Astrocyte (in vitro differentiated cells and primary cell): Measurements from ENCODE around the gene KCNQ1OT1. TPM values are rescaled to one million over a fixed set of nuclear protein-coding genes. Genes with fewer than 3 reads are reported as not detected.

Experiments
- DNase-seq: peaks from one replicate; pipeline ENCODE4 v3.0.0-alpha.2; 2010; ENCODE audit warnings: low read depth
- FAIRE-seq: peaks from 2 replicates; lab custom pipeline; 2011; peaks lifted over from hg19 to GRCh38; lab: Jason Lieb, UNC
- H2AFZ ChIP-seq: 2 replicates; pipeline ENCODE4 v1.6.0; 2012; ENCODE audit warnings: low read depth, low read length, inconsistent platforms
- H3K27ac ChIP-seq: 2 replicates; pipeline ENCODE4 v1.5.1; 2011; ENCODE audit warnings: low read depth, low read length, inconsistent platforms
- H3K27me3 ChIP-seq: 2 replicates; pipeline ENCODE4 v1.6.0; 2011; ENCODE audit warnings: low read length, inconsistent platforms; ENCODE audit not compliant: insufficient read depth
- H3K36me3 ChIP-seq: 2 replicates; pipeline ENCODE4 v1.5.1; 2011; ENCODE audit warnings: low read length, inconsistent platforms; ENCODE audit not compliant: insufficient read depth
- H3K4me1 ChIP-seq: 2 replicates; pipeline ENCODE4 v1.5.1; 2011; ENCODE audit warnings: low read length, inconsistent platforms; ENCODE audit not compliant: insufficient read depth
- H3K4me2 ChIP-seq: 2 replicates; pipeline ENCODE4 v1.6.0; 2012; ENCODE audit warnings: low read length, inconsistent platforms
- H3K4me3 ChIP-seq: 2 replicates; pipeline ENCODE4 v1.5.1; 2011; ENCODE audit warnings: low read depth, mild to moderate bottlenecking, low read length, inconsistent platforms; ENCODE audit not compliant: insufficient read depth
- H3K79me2 ChIP-seq: 2 replicates; pipeline ENCODE4 v1.6.0; 2012; ENCODE audit warnings: mild to moderate bottlenecking, low read length, inconsistent platforms; ENCODE audit not compliant: insufficient read depth
- H3K9ac ChIP-seq: 2 replicates; pipeline ENCODE4 v1.6.0; 2012; ENCODE audit warnings: mild to moderate bottlenecking, low read length, inconsistent platforms
- H3K9me3 ChIP-seq: 2 replicates; pipeline ENCODE4 v1.5.1; 2012; ENCODE audit warnings: low read depth, mild to moderate bottlenecking, low read length, inconsistent platforms; ENCODE audit not compliant: insufficient read depth
- H4K20me1 ChIP-seq: 2 replicates; pipeline ENCODE4 v1.6.0; 2012; ENCODE audit warnings: low read length, inconsistent platforms; ENCODE audit not compliant: insufficient read depth
- H3K27ac Mint-ChIP-seq: one replicate; pipeline ENCODE4 v1.8.0; 2021; ENCODE audit warnings: mild to moderate bottlenecking, mixed read lengths; ENCODE audit not compliant: unreplicated experiment
- H3K27me3 Mint-ChIP-seq: one replicate; pipeline ENCODE4 v1.8.0; 2021; ENCODE audit warnings: low read depth, mixed read lengths; ENCODE audit not compliant: unreplicated experiment
- H3K36me3 Mint-ChIP-seq: one replicate; pipeline ENCODE4 v1.8.0; 2021; ENCODE audit warnings: low read depth, mixed read lengths; ENCODE audit not compliant: unreplicated experiment
- H3K4me1 Mint-ChIP-seq: one replicate; pipeline ENCODE4 v1.8.0; 2021; ENCODE audit warnings: low read depth, mixed read lengths; ENCODE audit not compliant: unreplicated experiment
- H3K4me3 Mint-ChIP-seq: one replicate; pipeline ENCODE4 v1.8.0; 2021; ENCODE audit warnings: mild to moderate bottlenecking, moderate library complexity, mixed read lengths; ENCODE audit not compliant: unreplicated experiment
- H3K9me3 Mint-ChIP-seq: one replicate; pipeline ENCODE4 v1.8.0; 2021; ENCODE audit warnings: mild to moderate bottlenecking, mixed read lengths; ENCODE audit not compliant: unreplicated experiment
- CTCF ChIP-seq: IDR thresholded peaks from 2 replicates; pipeline ENCODE4 v1.5.1; 2011; ENCODE audit warnings: low read depth, mild to moderate bottlenecking, inconsistent platforms, low read length, moderate library complexity; ENCODE audit not compliant: insufficient read depth
- EZH2 ChIP-seq: IDR thresholded peaks from 2 replicates; pipeline ENCODE4 v1.6.1; 2012; ENCODE audit warnings: mild to moderate bottlenecking, low read length, inconsistent platforms; ENCODE audit not compliant: insufficient read depth
- total RNA-seq: library from RNA; stranded (reverse); gene quantifications from 2 replicates; pipeline ENCODE4 v1.2.1, GENCODE V29; 2021

KCNQ1OT1 gene
- total RNA-seq, 1 donor from 2014 or later, result 2.5 TPM

DNA sequence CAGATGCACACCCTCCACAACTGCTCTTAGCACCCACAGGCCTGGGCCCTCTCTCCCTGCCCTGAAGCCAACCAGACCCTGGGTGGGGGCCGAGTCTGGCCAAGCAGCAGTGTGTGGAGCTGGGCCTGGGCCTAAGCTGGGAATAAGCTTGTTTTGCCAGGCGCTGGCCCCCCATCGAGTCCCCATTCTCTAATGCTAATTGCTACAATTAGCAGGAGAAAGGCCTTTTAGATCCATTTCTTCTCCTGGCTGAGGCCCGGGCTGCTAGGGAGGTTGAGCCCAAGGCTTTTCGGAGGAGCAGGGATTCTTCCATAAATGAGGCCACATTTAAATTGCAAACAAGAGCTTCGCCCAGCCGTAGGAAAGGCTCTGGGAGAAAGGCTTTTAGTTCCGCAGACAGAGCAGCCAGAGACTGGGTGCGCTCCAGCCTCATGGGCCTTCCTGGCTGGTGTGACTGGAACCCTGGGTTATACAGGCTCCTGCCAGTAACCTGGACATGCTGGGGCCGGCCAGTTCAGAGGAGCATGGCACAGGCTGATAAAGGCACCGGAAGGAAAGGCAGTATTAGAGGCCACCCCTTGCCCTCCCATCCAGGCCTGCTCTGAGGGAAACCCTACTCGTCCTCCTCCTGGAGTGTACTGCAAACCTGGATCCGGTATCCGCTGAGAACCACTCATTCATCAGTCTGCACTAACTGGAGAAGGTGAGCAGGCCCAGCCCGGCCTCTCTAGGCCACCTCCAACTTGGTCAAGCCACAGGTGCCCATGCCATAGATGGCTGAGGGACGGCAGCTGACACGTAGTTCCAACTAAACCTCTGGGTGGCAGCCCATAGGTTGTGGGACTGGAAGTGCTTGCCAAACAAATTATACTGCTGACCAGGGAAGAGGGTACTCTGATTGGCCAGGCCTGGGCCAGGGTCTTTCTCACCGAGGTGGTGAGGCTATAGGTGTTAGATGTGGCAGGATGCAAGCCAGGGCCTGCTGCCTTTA, 6.2 kb downstream of the KCNQ1OT1 start:
- Mint-ChIP-seq H3K27ac (peak overlapping the region; percentile 47), H3K9me3 (no peaks in the 10 kb centered on the region), H3K36me3 (peaks cover 9% of the 10 kb centered on the region), H3K4me3 (no peak overlapping the region), H3K27me3 (peaks cover 16% of the 10 kb centered on the region), H3K4me1 (peaks cover 36% of the 10 kb centered on the region)
- no peak for TF ChIP-seq CTCF
- no peak for TF ChIP-seq EZH2
- Histone ChIP-seq H3K9me3 (no peaks in the 10 kb centered on the region), H3K27me3 (no peaks in the 10 kb centered on the region), H3K36me3 (no peaks in the 10 kb centered on the region), H3K27ac (no peak overlapping the region), H3K9ac (no peak overlapping the region), H2AFZ (no peak overlapping the region), H3K79me2 (peaks cover 100% of the 10 kb centered on the region), H3K4me3 (no peak overlapping the region), H3K4me2 (no peak overlapping the region), H3K4me1 (peaks cover 4% of the 10 kb centered on the region), H4K20me1 (peaks cover 100% of the 10 kb centered on the region)
- FAIRE-seq (no peak), DNase-seq (no peak)

- peaks cover 15% of the 10 kb centered on the region for H3K27me3 Mint-ChIP-seq
- no peak overlapping the region for H2AFZ ChIP-seq
- no peak overlapping the region for H3K27ac Mint-ChIP-seq
- no peaks in the 10 kb centered on the region for H3K9me3 ChIP-seq
- peaks cover 37% of the 10 kb centered on the region for H3K4me1 Mint-ChIP-seq
- no peaks in the 10 kb centered on the region for H3K27me3 ChIP-seq
- H3K9ac ChIP-seq, result no peak overlapping the region
- DNase-seq (no peak), FAIRE-seq (no peak)
- no peak overlapping the region for H3K4me2 ChIP-seq
- H3K36me3 Mint-ChIP-seq, result peaks cover 9% of the 10 kb centered on the region
- TF ChIP-seq EZH2 (no peak), CTCF (no peak)
- peaks cover 100% of the 10 kb centered on the region for H4K20me1 ChIP-seq
- H3K4me3 Mint-ChIP-seq, result peak overlapping the region; percentile 56
- no peak overlapping the region for H3K27ac ChIP-seq
- peaks cover 100% of the 10 kb centered on the region for H3K79me2 ChIP-seq
- H3K4me1 ChIP-seq, result peaks cover 4% of the 10 kb centered on the region
- H3K4me3 ChIP-seq, result no peak overlapping the region
- H3K9me3 Mint-ChIP-seq, result no peaks in the 10 kb centered on the region
- H3K36me3 ChIP-seq, result no peaks in the 10 kb centered on the region
These were observed 7.6 kb downstream of the KCNQ1OT1 start for GRCh38 chr11:2691991-2692875.
